ENCODE data around the gene BRINP3.

BRINP3 gene

DNA sequence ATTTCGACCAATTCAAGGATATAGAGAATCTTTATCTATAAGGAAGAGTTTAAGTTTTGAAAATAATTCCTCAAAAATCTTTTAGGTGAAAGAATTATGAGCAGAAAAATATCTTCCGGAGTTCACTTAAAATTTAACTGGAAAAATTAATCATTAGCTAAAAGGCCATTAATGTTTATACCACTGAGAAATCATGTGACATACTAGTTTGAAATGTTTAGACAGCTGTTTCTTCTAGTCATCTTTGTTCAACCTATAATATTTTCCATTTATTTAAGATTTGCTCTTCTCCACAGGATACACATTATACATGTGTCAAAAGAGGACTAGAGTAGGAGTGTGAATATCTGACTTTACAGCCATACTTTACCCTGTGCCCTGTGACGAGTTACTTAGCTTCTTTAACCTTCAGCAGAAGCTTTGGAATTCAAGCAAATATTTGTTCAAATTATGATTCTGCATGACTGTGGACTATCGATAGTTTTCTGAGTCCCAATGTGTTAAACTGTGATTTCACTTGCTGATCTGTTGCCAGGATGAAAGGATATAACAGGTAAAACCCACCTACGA, 374.8 kb downstream of the BRINP3 start:
- no peak for DNase-seq (ENCODE audit: low read depth in 1 of 2, low spot score in 1 of 2)
- TF ChIP-seq JUND (IDR thresholded peaks at IDR 0.05; ENCODE audit: low read depth): no peak
- in situ Hi-C loops (cut with HindIII; ENCODE audit: low pct_unique_long_range_greater_than_20kb, low sequenced_read_pairs): no loop called here

DNA sequence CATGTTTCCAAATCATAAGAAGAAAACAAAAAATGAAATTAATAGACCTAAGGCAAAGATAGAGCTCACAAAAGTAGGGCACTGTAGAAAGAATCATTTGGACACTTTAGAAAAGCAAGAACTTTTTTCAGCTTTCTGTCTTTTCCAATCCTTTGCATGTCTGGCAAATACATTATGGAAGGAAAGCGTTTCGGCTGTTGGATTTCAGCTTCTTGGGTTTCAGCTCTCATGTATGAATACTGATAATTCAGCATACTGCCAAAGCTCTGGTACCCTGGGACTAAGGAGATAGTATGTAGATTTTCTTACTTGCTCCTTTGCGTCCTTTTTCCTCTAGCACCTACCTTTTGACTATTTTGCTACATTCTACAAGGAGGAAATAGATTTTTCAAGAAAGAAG, 375.9 kb downstream of the BRINP3 start:
- in situ Hi-C loops (cut with HindIII; ENCODE audit: low pct_unique_long_range_greater_than_20kb, low sequenced_read_pairs): no loop called here
- no peak for TF ChIP-seq JUND (IDR thresholded peaks at IDR 0.05; ENCODE audit: low read depth)
- DNase-seq (ENCODE audit: low read depth in 1 of 2, low spot score in 1 of 2): no peak

DNA sequence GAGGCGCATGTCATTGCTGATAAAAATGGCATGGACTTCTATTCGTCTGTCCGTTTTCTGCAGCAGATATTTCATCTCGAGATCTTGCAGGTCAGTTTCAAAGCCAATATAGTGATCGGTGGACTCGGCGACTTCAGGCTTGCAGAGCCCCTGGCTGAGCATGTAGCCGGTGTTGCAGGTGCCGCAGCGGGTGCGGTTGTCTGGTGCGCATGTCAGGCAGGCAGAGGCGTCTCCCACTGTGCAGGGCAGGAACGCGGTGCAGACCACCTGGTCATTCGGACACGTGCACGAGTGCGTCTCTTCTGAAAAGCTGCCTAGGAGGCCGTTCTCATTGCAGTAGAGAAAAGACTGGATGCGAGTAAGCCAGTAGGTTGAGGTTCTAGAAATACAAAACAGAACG, 378.9 kb downstream of the BRINP3 start:
- no peak for TF ChIP-seq JUND (IDR thresholded peaks at IDR 0.05; ENCODE audit: low read depth)
- in situ Hi-C loops (cut with HindIII; ENCODE audit: low pct_unique_long_range_greater_than_20kb, low sequenced_read_pairs): no loop called here
- DNase-seq (ENCODE audit: low read depth in 1 of 2, low spot score in 1 of 2): no peak

DNA sequence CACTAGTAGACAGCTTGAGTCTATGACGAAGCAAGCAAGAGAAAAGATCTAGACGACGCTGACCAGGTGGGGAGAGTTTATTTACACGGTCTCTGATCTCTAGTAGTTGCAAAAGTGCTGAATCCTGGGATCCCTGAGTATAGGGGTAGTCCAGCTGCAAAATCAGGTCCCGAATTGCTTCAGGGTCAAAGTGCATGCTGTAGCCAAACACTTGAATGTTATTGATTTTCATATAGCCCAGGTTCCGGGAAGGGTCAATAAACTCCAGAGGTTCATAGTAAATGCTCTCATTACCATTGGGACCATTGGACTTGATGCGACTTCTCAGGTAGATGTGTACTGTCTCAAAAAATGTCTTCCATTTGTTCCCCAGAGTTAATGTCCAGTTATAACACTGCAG, 379.6 kb downstream of the BRINP3 start:
- in situ Hi-C loops (cut with HindIII; ENCODE audit: low pct_unique_long_range_greater_than_20kb, low sequenced_read_pairs): no loop called here
- DNase-seq (ENCODE audit: low read depth in 1 of 2, low spot score in 1 of 2): no peak
- no peak for TF ChIP-seq JUND (IDR thresholded peaks at IDR 0.05; ENCODE audit: low read depth)

DNA sequence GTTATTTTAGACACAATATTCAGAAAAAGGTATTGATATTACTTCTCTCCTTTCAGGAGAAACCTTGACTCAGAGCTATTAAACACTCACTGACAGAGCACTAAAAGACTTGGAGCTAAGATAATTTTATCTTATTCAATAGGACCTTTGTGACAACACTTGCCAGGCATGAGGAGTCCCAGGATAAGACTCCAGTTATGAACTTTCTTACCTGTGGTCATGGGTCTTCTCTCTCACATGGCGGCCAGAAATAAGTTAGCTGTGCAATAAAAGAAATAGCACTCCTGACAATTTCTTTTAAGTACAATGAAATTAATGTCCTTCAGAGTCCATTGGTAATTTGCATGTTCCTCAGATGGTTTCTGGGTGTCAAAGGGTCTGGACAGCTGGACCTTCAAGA, 382.1 kb downstream of the BRINP3 start:
- no peak for TF ChIP-seq JUND (IDR thresholded peaks at IDR 0.05; ENCODE audit: low read depth)
- in situ Hi-C loops (cut with HindIII; ENCODE audit: low pct_unique_long_range_greater_than_20kb, low sequenced_read_pairs): no loop called here
- no peak for DNase-seq (ENCODE audit: low read depth in 1 of 2, low spot score in 1 of 2)

DNA sequence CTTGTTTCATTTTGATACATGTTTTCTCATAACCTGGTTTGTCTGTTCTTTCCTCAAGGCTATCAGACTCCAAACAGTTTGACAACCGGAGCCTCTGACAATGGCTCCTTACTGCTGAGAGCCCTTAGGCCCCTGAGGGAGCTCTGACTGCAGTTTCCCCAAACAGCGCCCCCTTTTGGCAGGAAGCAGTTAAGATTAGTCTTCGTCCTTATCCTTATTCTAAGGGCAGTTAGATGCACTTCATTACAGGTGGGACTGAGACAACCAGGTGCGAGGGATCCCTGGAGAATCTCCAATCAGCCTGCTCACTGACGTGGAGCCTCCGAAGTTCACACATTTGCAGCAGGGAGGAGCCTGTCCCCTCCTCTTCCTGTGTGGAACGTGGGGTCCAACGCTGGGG, 393.1 kb downstream of the BRINP3 start:
- in situ Hi-C loops (cut with HindIII; ENCODE audit: low pct_unique_long_range_greater_than_20kb, low sequenced_read_pairs): no loop called here
- DNase-seq (ENCODE audit: low read depth in 1 of 2, low spot score in 1 of 2): no peak
- no peak for TF ChIP-seq JUND (IDR thresholded peaks at IDR 0.05; ENCODE audit: low read depth)

DNA sequence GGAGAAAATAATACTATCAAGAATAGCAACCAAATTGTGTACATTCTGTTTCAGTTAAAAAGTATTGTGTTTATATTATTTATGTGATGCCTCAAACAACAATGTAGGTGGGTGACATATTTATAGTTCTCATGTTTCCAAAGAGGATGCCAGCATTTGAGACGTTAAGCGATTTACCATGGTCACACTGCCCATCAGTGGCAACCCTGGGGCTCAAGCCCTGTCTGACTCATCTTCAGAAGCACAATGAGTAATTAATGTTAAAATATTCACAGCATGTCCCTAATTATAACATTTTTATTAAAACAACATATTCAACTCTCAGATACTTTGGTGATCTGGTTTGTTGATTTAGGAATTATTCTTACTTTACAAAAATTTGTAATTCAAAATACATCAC, 409.4 kb downstream of the BRINP3 start:
- no peak for DNase-seq (ENCODE audit: low read depth in 1 of 2, low spot score in 1 of 2)
- in situ Hi-C loops (cut with HindIII; ENCODE audit: low pct_unique_long_range_greater_than_20kb, low sequenced_read_pairs): no loop called here
- TF ChIP-seq JUND (IDR thresholded peaks at IDR 0.05; ENCODE audit: low read depth): no peak

DNA sequence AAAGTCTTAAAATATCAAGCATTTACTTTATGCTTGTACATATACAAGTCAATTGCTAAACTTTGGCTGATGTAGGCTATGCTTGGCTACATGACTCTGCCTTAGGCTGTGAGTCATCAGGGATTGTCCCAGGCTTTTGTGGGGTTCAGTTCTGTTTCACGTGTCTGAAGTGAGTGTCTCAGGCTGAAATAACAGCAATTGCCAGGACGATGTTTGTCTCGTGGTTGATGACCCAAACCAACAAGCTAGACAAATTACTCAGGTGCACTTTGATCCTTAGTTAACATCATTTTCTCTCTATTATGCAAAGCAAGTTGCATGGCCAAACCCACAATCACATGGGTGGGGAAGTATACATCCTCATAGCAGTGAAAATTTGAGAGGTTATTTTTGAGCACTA, 410.1 kb downstream of the BRINP3 start:
- in situ Hi-C loops (cut with HindIII; ENCODE audit: low pct_unique_long_range_greater_than_20kb, low sequenced_read_pairs): no loop called here
- TF ChIP-seq JUND (IDR thresholded peaks at IDR 0.05; ENCODE audit: low read depth): no peak
- no peak for DNase-seq (ENCODE audit: low read depth in 1 of 2, low spot score in 1 of 2)

DNA sequence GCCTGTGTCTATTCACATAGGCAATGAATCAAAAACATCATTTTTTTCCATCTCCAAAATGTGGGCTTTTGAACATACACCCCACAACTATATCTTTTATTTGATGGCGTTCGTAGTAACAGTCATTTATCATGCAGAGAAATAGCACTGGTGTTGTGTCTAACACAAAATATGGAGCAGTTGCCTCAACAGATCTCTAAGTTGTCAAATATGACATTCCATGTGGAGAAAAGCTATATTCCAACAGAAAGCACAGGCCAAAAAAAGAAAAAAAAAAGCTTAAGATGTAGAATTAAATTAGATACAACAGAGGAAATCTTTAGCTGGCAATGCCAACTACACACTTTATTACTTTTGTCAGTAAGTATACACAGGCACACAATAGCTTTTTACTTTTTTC, 411.7 kb downstream of the BRINP3 start:
- DNase-seq (ENCODE audit: low read depth in 1 of 2, low spot score in 1 of 2): no peak
- in situ Hi-C loops (cut with HindIII; ENCODE audit: low pct_unique_long_range_greater_than_20kb, low sequenced_read_pairs): no loop called here
- TF ChIP-seq JUND (IDR thresholded peaks at IDR 0.05; ENCODE audit: low read depth): no peak

DNA sequence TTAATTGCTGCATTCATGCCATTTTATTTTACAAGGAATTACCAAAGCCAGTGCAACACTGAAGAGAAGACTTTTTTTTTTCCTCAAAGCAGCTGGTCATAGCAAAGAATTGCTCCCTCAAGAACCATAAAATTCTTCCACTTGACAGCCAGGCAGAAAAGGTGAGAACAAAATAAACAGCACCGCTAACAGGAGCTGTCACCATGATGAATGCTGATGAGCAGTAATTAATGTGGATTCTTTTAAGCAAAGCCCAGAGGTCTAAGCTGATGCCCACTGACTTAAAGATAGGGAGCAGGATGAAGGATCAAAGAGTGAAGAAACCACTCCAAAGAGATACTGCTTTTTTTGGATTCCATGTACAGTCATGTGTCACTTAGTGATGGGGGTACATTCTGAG, 428.4 kb downstream of the BRINP3 start:
- in situ Hi-C loops (cut with HindIII; ENCODE audit: low pct_unique_long_range_greater_than_20kb, low sequenced_read_pairs): no loop called here
- no peak for TF ChIP-seq JUND (IDR thresholded peaks at IDR 0.05; ENCODE audit: low read depth)
- DNase-seq (ENCODE audit: low read depth in 1 of 2, low spot score in 1 of 2): no peak

Measured in T47D (cell line).